Smooth muscle cell (in vitro differentiated cells): ENCODE measurements around the gene CGNL1. TPM values are rescaled to one million over a fixed set of nuclear protein-coding genes. Genes with fewer than 3 reads are reported as not detected.

Source experiments
- DNase-seq: peaks from one replicate; lab custom pipeline; 2025; ENCODE audit not compliant: unreplicated experiment; lab: John Stamatoyannopoulos, UW
- H2AFZ ChIP-seq: fragments of 200-600 bp; sonication (generic); 2 replicates; pipeline ENCODE4 v1.6.0; 2016; ENCODE audit warnings: antibody characterized with exemption, low read depth, mild to moderate bottlenecking
- H3F3A ChIP-seq: fragments of 200-600 bp; sonication (generic); 2 replicates; pipeline ENCODE4 v1.6.0; 2017; ENCODE audit warnings: antibody characterized with exemption, low read depth
- H3K27ac ChIP-seq: fragments of 200-600 bp; sonication (generic); 2 replicates; pipeline ENCODE4 v1.5.1; 2016; ENCODE audit warnings: low read depth, mild to moderate bottlenecking
- H3K27me3 ChIP-seq: fragments of 200-600 bp; sonication (generic); 2 replicates; pipeline ENCODE4 v1.6.1; 2016; ENCODE audit warnings: low read depth, mild to moderate bottlenecking
- H3K36me3 ChIP-seq: fragments of 200-600 bp; sonication (generic); 2 replicates; pipeline ENCODE4 v1.5.1; 2016; ENCODE audit warnings: low read depth
- H3K4me1 ChIP-seq: fragments of 200-600 bp; sonication (generic); 2 replicates; pipeline ENCODE4 v1.5.1; 2016; ENCODE audit warnings: low read depth
- H3K4me2 ChIP-seq: fragments of 200-600 bp; sonication (generic); 2 replicates; pipeline ENCODE4 v1.6.0; 2016; ENCODE audit warnings: mild to moderate bottlenecking
- H3K4me3 ChIP-seq: fragments of 200-600 bp; sonication (generic); 2 replicates; pipeline ENCODE4 v1.5.1; 2016; ENCODE audit warnings: mild to moderate bottlenecking
- H3K79me2 ChIP-seq: fragments of 200-600 bp; sonication (generic); 2 replicates; pipeline ENCODE4 v1.6.0; 2016; ENCODE audit warnings: low read depth, mild to moderate bottlenecking
- H3K9ac ChIP-seq: fragments of 200-600 bp; sonication (generic); 2 replicates; pipeline ENCODE4 v1.6.0; 2016; ENCODE audit warnings: low read depth
- H3K9me3 ChIP-seq: fragments of 200-600 bp; sonication (generic); replicated peaks from 2 replicates; pipeline ENCODE4 v1.5.1; 2016; ENCODE audit warnings: low read depth
- H4K20me1 ChIP-seq: fragments of 200-600 bp; sonication (generic); 2 replicates; pipeline ENCODE4 v1.6.0; 2016; ENCODE audit warnings: low read depth
- WGBS: methylation state at CpG from one replicate; pipeline ENCODE4 v1.1.7; 2016; ENCODE audit warnings: low lambda C conversion rate; 5-methylcytosine and 5-hydroxymethylcytosine counted together
- polyA plus RNA-seq: library from polyadenylated mRNA; unstranded; fragments of >200 nt; fragmentation: Nextera tagmentation; extraction: Ambion mirVana; gene quantifications from 2 replicates; pipeline ENCODE4 v1.2.1, GENCODE V29; 2016
- total RNA-seq: library from RNA; depleted of rRNA; stranded (reverse); fragments of >200 nt; gene quantifications from 2 replicates; pipeline ENCODE4 v1.2.3, GENCODE V29; 2014
- TF ChIP-seq, protein P1 (sequence below): fragments of 200-600 bp; sonication (generic); IDR thresholded peaks from 2 replicates; pipeline ENCODE4 v1.5.1; 2017; ENCODE audit warnings: borderline replicate concordance, mild to moderate bottlenecking, antibody characterized with exemption; ENCODE audit not compliant: insufficient read depth, poor library complexity, severe bottlenecking

Gene CGNL1
- total and polyA plus RNA-seq, 2 experiments from 2014 or later = 4.2 to 9.5 TPM

DNA sequence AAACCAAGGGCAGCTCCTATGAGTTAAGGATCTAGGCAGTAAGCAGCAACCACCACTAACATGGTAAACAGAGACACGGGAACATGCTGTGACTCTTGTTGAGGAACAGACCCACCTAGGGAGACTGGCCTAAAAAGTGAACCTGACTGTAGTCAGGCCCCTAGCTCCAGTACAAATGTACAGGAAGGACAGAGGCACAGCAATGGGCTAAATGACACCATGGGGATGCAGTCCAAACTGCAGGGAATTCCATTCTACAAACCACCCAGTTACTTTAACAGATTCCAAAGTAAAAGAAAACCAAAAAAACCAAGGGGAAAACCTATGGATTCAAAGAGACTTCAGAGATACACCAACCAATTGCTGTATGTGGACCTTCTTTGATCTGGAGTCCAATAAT is 28.2 kb upstream of the CGNL1 start:
- TF ChIP-seq, protein P1, sequence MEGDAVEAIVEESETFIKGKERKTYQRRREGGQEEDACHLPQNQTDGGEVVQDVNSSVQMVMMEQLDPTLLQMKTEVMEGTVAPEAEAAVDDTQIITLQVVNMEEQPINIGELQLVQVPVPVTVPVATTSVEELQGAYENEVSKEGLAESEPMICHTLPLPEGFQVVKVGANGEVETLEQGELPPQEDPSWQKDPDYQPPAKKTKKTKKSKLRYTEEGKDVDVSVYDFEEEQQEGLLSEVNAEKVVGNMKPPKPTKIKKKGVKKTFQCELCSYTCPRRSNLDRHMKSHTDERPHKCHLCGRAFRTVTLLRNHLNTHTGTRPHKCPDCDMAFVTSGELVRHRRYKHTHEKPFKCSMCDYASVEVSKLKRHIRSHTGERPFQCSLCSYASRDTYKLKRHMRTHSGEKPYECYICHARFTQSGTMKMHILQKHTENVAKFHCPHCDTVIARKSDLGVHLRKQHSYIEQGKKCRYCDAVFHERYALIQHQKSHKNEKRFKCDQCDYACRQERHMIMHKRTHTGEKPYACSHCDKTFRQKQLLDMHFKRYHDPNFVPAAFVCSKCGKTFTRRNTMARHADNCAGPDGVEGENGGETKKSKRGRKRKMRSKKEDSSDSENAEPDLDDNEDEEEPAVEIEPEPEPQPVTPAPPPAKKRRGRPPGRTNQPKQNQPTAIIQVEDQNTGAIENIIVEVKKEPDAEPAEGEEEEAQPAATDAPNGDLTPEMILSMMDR = no peak
- Histone ChIP-seq H3K4me2 (no peak overlapping the region), H3K4me1 (no peaks in the 10 kb centered on the region), H2AFZ (no peak overlapping the region), H3K9me3 (no peaks in the 10 kb centered on the region), H4K20me1 (no peaks in the 10 kb centered on the region), H3K27me3 (no peaks in the 10 kb centered on the region), H3K9ac (no peak overlapping the region), H3K79me2 (no peaks in the 10 kb centered on the region), H3K27ac (no peak overlapping the region), H3F3A (no peaks in the 10 kb centered on the region), H3K4me3 (no peak overlapping the region), H3K36me3 (no peaks in the 10 kb centered on the region)
- WGBS = 100% methylated on average over 1 of the region's 1 CpG
- DNase-seq = no peak

- no peaks in the 10 kb centered on the region for H3K36me3 ChIP-seq
- H3K4me1 ChIP-seq = peaks cover 12% of the 10 kb centered on the region
- H3K9me3 ChIP-seq = no peaks in the 10 kb centered on the region
- no peaks in the 10 kb centered on the region for H4K20me1 ChIP-seq
- H3K9ac ChIP-seq = no peak overlapping the region
- H3K4me3 ChIP-seq = no peak overlapping the region
- H3F3A ChIP-seq = no peaks in the 10 kb centered on the region
- WGBS = 92% methylated on average over 17 of the region's 17 CpGs
- no peaks in the 10 kb centered on the region for H3K79me2 ChIP-seq
- no peak overlapping the region for H3K27ac ChIP-seq
- no peak overlapping the region for H2AFZ ChIP-seq
- no peak overlapping the region for H3K4me2 ChIP-seq
- TF ChIP-seq, protein P1 = no peak
- H3K27me3 ChIP-seq = no peaks in the 10 kb centered on the region
- no peak for DNase-seq
Observed at GRCh38 chr15:57352535-57353316, 23.6 kb upstream of the CGNL1 start.

- H4K20me1 ChIP-seq = no peaks in the 10 kb centered on the region
- no peak overlapping the region for H3K9ac ChIP-seq
- H3K79me2 ChIP-seq = no peaks in the 10 kb centered on the region
- H3K4me3 ChIP-seq = no peak overlapping the region
- H3K4me1 ChIP-seq = peaks cover 12% of the 10 kb centered on the region
- H3K27me3 ChIP-seq = no peaks in the 10 kb centered on the region
- no peak overlapping the region for H2AFZ ChIP-seq
- no peak for DNase-seq
- TF ChIP-seq, protein P1 = no peak
- no peak overlapping the region for H3K4me2 ChIP-seq
- 77% methylated on average over 10 of the region's 10 CpGs for WGBS
- H3K27ac ChIP-seq = no peak overlapping the region
- no peaks in the 10 kb centered on the region for H3K36me3 ChIP-seq
- no peaks in the 10 kb centered on the region for H3K9me3 ChIP-seq
- H3F3A ChIP-seq = peaks cover under 1% of the 10 kb centered on the region
Observed at GRCh38 chr15:57353317-57353804, 22.9 kb upstream of the CGNL1 start.
